Psoas muscle (tissue), 8 donors: ENCODE data around the gene APEH. TPM values are rescaled to one million over a fixed set of nuclear protein-coding genes. Genes with fewer than 3 reads are reported as not detected.
"Not testable (repeated sequence)": the region's sequence is repeated elsewhere in the genome, so short reads cannot be mapped to it uniquely, and the experiment has no call there.

Experiments
- ATAC-seq, 4 donors: fragments of 200-7000 bp; cut with Tn5 transposase; one replicate each; pipeline ENCODE4 v1.9.1; 2020; ENCODE audit warnings: moderate library complexity in 3 of 4, mild to moderate bottlenecking in 2 of 4
- DNase-seq, 2 donors: peaks; one replicate each; pipeline ENCODE4 v3.0.0-alpha.2; 2020
- H3K27ac ChIP-seq: fragments of 200-600 bp; one replicate; pipeline ENCODE4 v1.8.0; 2022
- H3K27me3 ChIP-seq, 3 donors: fragments of 200-600 bp in 1 of 3; one replicate each; pipeline versions ENCODE4 v1.6.1 to v1.8.0; 2013 to 2022; ENCODE audit warnings: low read length in 2 of 3, mild to moderate bottlenecking in 2 of 3, moderate library complexity in 1 of 3; ENCODE audit not compliant: insufficient read depth in 3 of 3
- H3K36me3 ChIP-seq, 2 donors: fragments of 200-600 bp in 1 of 2; one replicate each; pipeline versions ENCODE4 v1.6.1 to v1.8.0; 2013 to 2022; ENCODE audit warnings: low read depth in 1 of 2, mild to moderate bottlenecking in 1 of 2, moderate library complexity in 1 of 2; ENCODE audit not compliant: insufficient read depth in 1 of 2
- H3K4me1 ChIP-seq: fragments of 200-600 bp; one replicate; pipeline ENCODE4 v1.8.0; 2022
- H3K4me3 ChIP-seq: fragments of 200-600 bp; one replicate; pipeline ENCODE4 v1.8.0; 2022; ENCODE audit warnings: mild to moderate bottlenecking
- H3K9me3 ChIP-seq: fragments of 200-600 bp; one replicate; pipeline ENCODE4 v1.8.0; 2022
- WGBS, 3 donors: extraction: QIAGEN DNeasy Blood & Tissue Kit; methylation state at CpG; one replicate each; pipeline versions ENCODE4 v1.1.6 to v1.1.7; 2013; 5-methylcytosine and 5-hydroxymethylcytosine counted together
- intact Hi-C, 2 donors: fragments of 100-400 bp; cut with DNase I; formaldehyde crosslinking; loops; one replicate each; pipeline versions ENCODE4 v1.11.0 to v1.14.2; 2022
- polyA plus RNA-seq, 3 donors: library from polyadenylated mRNA; stranded (reverse); fragments of 200-250 nt; gene quantifications; one replicate each; pipeline ENCODE4 v1.2.3, GENCODE V29; 2013
- total RNA-seq, 4 donors: library from RNA; stranded (reverse); fragmentation: NEBNext Ultra II Directional in 2 of 4; extraction: Animal tissue kit (Norgen Biotek cat#: 25700) in 2 of 4; gene quantifications; one replicate each; pipeline versions ENCODE4 v1.2.1 to v1.2.4, GENCODE V29; 2021 to 2023
- TF ChIP-seq, protein P1 (sequence below): fragments of 200-600 bp; IDR thresholded peaks from one replicate; pipeline ENCODE4 v1.8.0; 2022; ENCODE audit warnings: antibody characterized with exemption
- donor health status: healthy with polysubstance abuse.
- donor health status: DM: no; HTN: no; CAD: no; lungs with moderate emphysema.
- donor health status: Bipolar disorder and iron deficiency.
- donor health status: healthy.
- donor health status: DM: yes; HTN: yes; CAD: no.
- donor health status: DM: no; HTN: no; CAD: no.
- donor health status: DM: no; HTN: no; CAD: no.
- donor health status: DM: yes; HTN: yes; CAD: no.

The APEH gene
- total and polyA plus RNA-seq, 7 donors = 70.8 to 189 (median 115) TPM

DNA sequence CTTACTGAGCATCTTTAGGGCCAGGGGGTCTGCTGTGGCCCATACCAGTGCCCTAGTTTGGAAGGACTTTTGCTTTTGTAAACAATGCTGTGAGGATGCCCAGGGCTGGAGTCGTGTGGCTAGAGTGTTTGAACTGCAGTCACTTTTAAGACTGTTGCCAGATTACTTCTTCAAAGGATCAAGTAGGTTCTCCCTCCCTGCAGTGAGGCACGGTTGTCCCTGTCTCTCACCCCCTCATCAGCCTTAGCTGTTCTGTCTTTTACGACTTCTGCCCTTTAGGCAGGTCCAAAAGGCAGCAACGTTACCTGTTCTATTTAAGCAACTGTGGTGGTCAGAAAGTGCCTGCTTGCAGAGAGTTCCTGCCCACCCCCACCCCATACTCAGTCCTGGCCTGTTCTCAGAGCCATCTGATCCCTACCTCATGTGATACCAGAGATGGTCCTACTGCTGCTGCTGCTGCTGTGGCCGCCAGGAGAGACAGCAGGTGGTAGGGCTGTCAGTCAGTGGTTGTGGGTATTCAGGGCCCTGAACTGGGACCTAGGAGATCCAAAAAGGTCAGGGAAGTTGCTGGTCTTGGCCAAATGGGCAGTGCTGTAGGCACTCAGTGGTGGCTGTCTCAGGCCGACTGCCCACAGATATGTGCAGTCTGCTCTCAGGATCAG, 20.4 kb downstream of the APEH start:
- H3K27me3 ChIP-seq, H3K9me3 ChIP-seq, intact Hi-C loops: not testable (repeated sequence)
- ATAC-seq = peak; percentile 88 to 92 (median 92)
- peak overlapping the region; percentile 9 for H3K4me3 ChIP-seq
- TF ChIP-seq, protein P1, sequence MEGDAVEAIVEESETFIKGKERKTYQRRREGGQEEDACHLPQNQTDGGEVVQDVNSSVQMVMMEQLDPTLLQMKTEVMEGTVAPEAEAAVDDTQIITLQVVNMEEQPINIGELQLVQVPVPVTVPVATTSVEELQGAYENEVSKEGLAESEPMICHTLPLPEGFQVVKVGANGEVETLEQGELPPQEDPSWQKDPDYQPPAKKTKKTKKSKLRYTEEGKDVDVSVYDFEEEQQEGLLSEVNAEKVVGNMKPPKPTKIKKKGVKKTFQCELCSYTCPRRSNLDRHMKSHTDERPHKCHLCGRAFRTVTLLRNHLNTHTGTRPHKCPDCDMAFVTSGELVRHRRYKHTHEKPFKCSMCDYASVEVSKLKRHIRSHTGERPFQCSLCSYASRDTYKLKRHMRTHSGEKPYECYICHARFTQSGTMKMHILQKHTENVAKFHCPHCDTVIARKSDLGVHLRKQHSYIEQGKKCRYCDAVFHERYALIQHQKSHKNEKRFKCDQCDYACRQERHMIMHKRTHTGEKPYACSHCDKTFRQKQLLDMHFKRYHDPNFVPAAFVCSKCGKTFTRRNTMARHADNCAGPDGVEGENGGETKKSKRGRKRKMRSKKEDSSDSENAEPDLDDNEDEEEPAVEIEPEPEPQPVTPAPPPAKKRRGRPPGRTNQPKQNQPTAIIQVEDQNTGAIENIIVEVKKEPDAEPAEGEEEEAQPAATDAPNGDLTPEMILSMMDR = peak; percentile 17
- 15 to 26% (median 17%) methylated on average over 6 of the region's 6 CpGs for WGBS, 3 donors
- H3K27ac ChIP-seq = peak overlapping the region; percentile 94
- DNase-seq = peak; percentile 59 to 88
- H3K4me1 ChIP-seq = peaks cover 45% of the 10 kb centered on the region
- H3K36me3 ChIP-seq = peaks cover 0 to 34% of the 10 kb centered on the region in 2 donors

DNA sequence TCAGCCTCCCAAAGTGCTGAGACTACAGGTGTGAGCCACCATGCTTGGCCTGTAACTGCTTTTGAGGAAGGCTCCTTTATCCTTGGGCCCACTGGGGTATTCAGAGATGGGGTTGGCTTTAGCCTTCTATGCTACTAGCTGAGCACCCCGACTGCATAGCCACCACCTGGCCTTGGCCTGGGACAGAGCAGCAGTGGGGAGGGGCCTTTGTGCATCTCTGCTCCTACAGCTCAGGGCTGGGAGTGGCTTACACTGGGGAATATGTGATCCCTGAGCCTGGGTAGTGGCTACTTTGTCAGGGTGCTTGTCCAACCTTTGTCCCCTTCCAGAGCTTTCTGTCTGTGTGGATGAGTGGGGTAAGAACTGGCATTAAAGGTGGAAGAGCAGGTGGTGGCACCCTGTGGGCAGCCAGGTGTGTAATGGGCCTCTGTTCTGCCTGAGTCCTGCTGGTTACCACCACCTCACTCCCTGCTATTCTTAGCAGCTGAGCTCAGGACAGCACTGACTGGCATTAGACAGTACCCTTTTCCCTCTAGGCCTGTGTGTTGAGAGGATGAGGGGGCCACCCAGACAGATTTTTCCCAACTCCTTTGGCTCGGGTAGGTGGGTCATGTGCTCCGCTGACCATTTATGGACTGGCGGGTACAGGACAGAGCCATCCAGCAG, 21.3 kb downstream of the APEH start:
- Histone ChIP-seq H3K27ac (peak overlapping the region; percentile 94), H3K36me3 (peaks cover 0 to 43% of the 10 kb centered on the region in 2 donors), H3K4me1 (peaks cover 45% of the 10 kb centered on the region)
- H3K27me3 ChIP-seq, H3K4me3 ChIP-seq, intact Hi-C loops, H3K9me3 ChIP-seq: not testable (repeated sequence)
- ATAC-seq (peak; percentile 83 to 87 (median 85)), DNase-seq (peak in 1 of 2 donors; percentile 67)
- 19 to 67% (median 33%) methylated on average over 3 to 4 of the region's 4 CpGs for WGBS, 3 donors

DNA sequence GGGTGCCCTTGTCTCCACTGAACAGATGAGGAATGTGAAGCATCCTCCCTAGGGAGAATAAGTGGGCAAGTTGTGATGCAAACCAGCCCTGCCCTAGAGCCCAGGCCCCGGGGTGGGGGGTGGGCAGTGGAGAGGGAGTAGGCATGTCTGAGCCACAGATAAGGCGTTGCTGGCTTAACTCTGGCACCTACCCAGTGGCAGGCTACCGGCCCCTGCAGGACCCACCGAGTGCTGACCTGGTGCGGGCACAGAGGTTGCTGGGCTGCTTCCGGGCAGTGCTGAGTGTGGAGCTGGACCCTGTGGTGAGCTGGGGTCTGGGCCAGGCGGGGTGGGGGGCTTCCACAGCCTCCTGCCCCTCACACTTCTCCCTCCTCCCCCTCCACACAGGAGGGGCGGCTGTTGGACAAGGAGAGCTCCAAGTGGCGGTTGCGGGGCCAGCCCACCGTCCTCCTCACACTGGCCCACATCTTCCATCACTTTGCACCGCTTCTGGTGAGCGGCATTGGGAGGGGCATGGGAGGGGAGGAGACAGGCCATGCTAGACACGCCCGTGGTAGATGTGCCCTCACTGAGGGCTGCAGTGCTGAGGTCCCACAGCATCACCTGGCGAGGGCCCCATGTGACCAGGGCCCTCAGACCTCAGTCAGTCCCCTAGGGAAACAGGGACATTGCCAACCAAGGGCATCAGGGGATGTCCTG, 25.3 kb downstream of the APEH start:
- DNase-seq (no peak), ATAC-seq (no peak)
- TF ChIP-seq, protein P1 = no peak

DNA sequence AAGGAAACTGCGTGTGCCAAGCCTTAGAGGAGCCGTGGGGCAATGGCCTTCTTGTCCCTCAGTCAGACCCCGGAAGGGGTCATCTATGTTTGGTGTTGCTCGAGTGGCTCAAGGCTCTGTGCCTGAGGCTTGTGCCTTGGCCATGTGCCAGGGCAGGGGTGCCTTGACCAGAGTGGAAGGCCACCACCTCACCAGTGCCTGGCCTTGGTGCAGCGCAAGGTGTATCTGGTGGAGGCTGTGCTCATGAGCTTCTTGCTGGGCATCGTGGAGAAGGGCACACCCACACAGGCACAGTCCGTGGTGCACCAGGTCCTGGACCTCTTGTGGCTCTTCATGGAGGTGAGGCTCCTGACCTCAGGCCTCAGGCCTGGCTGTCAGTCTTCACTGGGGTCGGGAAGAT, 25.9 kb downstream of the APEH start:
- Histone ChIP-seq H3K27ac (peak overlapping the region; percentile 30), H3K4me3 (no peak overlapping the region), H3K36me3 (peaks cover 0 to 82% of the 10 kb centered on the region in 2 donors), H3K27me3 (no peaks in the 10 kb centered on the region), H3K4me1 (peaks cover 6% of the 10 kb centered on the region), H3K9me3 (no peaks in the 10 kb centered on the region)
- TF ChIP-seq, protein P1 = no peak
- no peak for ATAC-seq
- 50 to 67% (median 51%) methylated on average over 8 of the region's 8 CpGs for WGBS, 3 donors
- DNase-seq = no peak
- intact Hi-C loops = loop anchor here in 1 of 2 donors (5.0 kb wide), 1 partner anchor 207 kb away; no protein-coding TSS in a partner anchor

More for the DNA sequence above, 25.3 kb downstream of the APEH start:
- H3K9me3 ChIP-seq = no peaks in the 10 kb centered on the region
- H3K4me1 ChIP-seq = peaks cover 8% of the 10 kb centered on the region
- H3K4me3 ChIP-seq = no peak overlapping the region
- peak overlapping the region; percentile 30 for H3K27ac ChIP-seq
- no peaks in the 10 kb centered on the region for H3K27me3 ChIP-seq
- intact Hi-C loops = no loop called here
- H3K36me3 ChIP-seq = peaks cover 0 to 76% of the 10 kb centered on the region in 2 donors
- WGBS, 3 donors = 72 to 87% (median 77%) methylated on average over 11 to 16 of the region's 16 CpGs
